SH-SY5Y (cell line): ENCODE measurements around the gene TGOLN2.

Experiments used
- GATA2 ChIP-seq: IDR thresholded peaks from 2 replicates; pipeline ENCODE4 v1.6.1; 2011; ENCODE audit warnings: mild to moderate bottlenecking, low read depth, low read length
- GATA3 ChIP-seq: IDR thresholded peaks from 2 replicates; pipeline ENCODE4 v1.6.1; 2011; ENCODE audit warnings: low read depth, mild to moderate bottlenecking, low read length, moderate library complexity

The TGOLN2 gene

GRCh38 chr2:85319796-85320195, 8.0 kb downstream of the TGOLN2 start:
- TF ChIP-seq GATA2 (no peak), GATA3 (no peak)

DNA sequence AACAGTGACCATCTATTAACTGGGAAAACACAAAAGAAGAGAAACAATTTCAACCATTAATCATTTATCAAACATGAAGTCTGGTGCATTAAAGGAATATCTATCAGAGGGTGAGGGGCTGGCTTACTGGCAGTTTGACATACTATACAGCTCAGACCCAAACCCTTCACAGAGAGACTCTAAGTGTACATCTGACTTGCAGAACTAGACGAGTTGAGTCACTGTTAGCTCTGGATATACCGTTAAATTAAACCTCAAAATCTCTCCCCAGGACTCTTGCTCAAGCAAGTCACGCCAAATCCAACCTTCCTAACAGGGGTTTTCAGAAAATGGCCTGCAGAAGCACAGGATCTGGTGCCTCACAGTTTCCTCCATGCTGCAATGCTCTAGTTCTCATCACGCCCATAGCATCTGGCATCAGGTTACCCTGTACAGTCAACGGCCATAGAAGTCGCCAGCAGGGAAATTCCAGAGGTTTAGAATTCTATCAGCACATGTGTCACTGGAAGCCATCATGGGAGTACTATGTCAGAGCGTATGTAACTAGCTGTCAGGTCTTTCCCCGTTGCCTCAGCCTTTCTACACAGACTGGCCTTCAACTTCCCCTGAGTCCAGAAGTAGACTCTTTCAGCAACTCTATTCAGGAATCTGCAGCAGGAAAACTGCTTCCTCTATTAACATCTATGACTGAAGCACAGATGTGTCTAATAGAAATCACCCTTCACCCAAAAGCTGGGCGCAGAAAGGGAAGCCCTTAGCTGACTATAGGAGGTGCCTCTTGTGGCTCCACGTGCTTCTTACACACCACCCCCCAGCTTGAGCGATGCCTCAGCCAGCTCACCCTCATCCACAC, 9.3 kb downstream of the TGOLN2 start:
- TF ChIP-seq GATA3 (no peak), GATA2 (no peak)

DNA sequence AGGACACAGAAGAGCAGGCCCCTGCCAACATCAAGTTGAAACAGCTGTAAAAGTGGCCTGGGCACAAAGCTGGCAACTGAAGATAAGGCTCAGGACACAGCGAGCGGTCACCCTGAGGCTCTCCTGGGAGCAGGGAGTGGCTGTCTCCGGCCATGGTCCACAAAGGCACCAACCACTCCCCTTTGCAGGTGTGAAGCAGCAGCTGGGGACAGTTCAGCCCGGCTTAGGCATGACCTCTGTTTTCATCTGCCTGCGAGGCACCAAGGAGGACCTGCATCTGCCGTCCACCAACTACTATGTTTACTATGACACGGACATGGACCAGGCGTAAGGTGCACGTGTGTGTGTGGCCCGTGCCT, 12.9 kb downstream of the TGOLN2 start:
- TF ChIP-seq GATA2 (no peak), GATA3 (no peak)

DNA sequence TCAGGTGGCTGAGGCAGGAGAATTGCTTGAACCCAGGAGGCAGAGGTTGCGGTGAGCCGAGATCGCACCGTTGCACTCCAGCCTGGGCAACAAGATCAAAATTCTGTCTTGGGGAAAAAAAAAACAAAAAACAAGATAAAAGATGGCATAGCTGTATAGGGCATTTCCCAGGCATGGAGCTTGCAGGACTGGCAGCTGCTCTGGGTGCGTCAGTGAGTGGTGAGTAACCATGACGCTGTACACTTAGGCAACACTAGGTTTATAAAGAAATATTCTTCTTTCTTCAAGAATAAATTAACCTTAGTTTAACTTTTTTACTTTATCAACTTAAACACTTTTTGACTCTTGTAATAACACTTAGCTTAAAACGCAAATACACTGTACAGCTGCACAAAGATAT, 15.4 kb downstream of the TGOLN2 start:
- TF ChIP-seq GATA2 (no peak), GATA3 (no peak)

DNA sequence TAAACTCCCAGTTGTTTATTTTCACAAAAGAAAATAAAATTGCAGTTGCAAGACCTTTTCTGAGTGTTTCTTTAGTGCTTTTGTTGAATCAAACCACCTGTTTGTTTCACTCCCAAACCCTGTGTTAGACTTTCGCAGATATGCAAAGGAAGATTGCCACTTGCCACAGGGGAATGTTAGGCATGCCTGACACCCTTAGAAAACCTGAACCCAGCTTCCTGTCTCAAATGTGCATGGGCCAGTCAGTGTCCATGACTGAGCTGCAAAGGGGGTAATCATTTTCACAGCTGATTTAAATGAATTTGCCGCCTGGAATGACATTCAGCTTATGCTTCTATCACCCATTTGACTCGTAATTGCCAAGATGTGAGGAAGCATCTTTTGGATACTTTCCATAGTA, 17.5 kb downstream of the TGOLN2 start:
- TF ChIP-seq GATA3 (no peak), GATA2 (no peak)

DNA sequence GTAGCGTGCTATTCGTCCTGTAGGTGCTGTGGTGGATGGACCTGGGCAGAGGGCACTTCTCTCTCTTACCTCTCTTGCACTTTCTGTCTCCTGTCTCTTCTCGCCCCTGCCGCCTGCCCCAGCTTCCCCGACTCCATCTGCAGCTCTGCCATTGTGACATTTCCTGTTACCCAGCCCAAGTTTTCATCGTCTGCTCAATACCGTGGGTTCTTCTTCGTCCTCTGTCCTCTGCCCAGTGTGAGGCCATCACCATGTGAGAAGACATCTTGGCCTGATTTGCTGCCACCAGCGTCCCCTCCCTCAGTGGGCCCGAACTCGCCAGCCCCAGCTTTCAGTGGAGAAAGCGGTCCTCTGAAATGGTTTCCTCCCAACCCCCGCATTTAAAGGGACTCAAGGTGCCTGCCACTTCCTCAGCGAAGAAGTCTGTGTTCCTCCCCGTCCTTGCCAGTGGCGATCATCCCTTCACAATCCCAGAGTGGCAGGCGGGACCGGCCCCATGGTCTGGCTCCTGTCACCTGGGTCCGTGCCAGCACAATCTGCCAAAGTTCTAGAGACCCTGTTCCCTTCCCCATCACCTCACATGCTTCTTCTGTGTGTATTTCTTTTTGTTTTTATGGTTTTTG, 18.0 kb downstream of the TGOLN2 start:
- TF ChIP-seq GATA3 = no peak
- no peak for TF ChIP-seq GATA2

DNA sequence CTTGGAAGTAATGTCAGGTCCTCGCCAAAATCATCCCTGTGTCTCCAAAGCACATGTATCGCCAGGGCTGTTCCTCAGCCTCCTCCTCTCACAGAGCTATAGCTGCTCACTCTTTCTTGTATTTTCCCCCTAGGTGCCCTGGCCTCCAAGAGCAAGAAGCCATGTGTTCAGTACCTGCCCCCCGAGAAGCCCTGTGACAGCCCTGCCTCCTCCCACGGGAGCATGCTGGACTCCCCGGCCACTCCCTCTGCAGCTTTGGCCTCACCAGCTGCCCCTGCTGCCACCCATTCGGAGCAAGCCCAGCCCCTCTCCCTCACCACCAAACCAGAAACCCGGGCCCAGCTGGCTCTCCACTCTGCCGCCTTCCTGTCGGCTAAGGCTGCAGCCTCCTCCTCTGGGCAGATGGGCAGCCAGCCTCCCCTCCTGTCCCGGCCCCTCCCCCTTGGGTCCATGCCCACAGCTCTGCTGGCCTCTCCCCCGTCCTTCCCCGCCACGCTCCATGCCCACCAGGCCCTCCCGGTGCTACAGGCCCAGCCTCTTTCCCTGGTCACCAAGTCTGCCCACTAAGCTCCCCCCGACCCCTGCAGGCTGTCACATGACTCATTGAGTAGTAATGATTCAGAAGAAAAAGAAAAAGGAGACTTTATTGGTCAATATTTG, 18.8 kb downstream of the TGOLN2 start:
- TF ChIP-seq GATA2 (no peak), GATA3 (no peak)

GRCh38 chr2:85308201-85308600, 19.6 kb downstream of the TGOLN2 start:
- TF ChIP-seq GATA3 = no peak
- TF ChIP-seq GATA2 = no peak

- no peak for TF ChIP-seq GATA3
- TF ChIP-seq GATA2 = no peak
Observed at GRCh38 chr2:85307527-85307897, 20.3 kb downstream of the TGOLN2 start.

- TF ChIP-seq GATA3 = no peak
- TF ChIP-seq GATA2 = no peak
Observed at GRCh38 chr2:85303780-85304531, 23.8 kb downstream of the TGOLN2 start.

GRCh38 chr2:85302121-85302520, 25.7 kb downstream of the TGOLN2 start:
- TF ChIP-seq GATA2 (no peak), GATA3 (no peak)

GRCh38 chr2:85291425-85292023, 36.3 kb downstream of the TGOLN2 start:
- no peak for TF ChIP-seq GATA3

GRCh38 chr2:85288244-85288725, 39.5 kb downstream of the TGOLN2 start:
- TF ChIP-seq GATA2 = no peak
- TF ChIP-seq GATA3 = no peak

GRCh38 chr2:85287721-85288120, 40.1 kb downstream of the TGOLN2 start:
- no peak for TF ChIP-seq GATA2
- no peak for TF ChIP-seq GATA3

DNA sequence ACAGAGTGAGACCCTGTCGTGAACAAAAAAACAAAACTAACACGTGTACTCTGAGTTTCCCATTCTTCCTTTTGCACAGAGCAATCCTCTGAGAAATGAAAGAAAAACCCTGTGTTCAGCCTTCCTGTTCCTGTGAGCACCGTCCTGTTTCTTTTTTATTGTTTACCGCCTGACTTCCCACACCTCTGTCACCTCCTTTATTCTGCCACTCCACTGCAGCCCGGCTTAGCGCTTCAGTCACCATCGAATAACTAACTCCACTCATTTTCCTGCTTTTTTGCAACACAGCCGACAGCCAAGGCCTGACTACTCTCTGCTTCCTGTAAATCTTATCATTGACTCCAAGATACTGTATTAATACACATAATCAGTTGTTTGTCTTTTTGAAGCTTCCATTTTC, 40.9 kb downstream of the TGOLN2 start:
- TF ChIP-seq GATA2 = no peak
- no peak for TF ChIP-seq GATA3
